Measurements from ENCODE around the gene SZRD1.
A peak's percentile ranks its signal among the peaks of the same experiment; 100 is the strongest.

DNA sequence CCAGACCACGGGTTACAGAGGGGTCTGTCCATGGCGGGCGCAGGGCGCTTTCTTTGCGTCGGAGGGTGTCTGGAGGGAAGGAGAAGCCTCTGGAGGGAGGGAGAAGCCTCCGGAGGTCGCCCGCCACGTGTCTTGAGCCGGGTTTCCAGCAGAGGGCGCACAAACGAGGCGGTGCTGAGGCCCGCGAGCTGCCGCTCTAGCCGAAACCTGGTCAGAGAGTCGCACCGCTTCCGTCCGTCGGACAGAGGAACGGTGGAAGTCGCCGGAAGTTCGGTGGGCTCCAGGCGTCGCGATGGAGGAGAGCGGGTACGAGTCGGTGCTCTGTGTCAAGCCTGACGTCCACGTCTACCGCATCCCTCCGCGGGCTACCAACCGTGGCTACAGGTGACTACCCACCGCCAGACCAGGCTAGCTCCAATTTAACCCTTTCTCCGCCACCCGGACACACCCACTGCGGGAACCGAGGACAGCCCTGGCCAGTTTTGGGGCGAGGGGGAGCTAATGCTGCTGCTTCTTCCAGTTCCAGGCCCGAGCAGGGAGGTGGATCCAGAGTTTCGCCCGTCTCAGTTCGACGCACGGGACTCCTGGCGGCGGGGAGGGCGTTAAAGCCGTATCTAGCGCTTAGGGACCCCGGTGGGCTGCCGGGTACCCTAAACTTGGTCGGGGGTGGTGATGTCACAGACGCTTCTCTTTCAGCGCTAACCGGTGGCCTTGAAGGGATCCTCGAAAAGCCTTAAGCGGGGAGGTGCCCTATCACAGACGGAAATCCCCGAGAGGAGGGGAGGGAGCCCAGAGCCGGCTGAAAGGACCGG, 73.6 kb downstream of the SZRD1 start, which contains the start of gene NECAP2:
- TF ChIP-seq, protein P1, sequence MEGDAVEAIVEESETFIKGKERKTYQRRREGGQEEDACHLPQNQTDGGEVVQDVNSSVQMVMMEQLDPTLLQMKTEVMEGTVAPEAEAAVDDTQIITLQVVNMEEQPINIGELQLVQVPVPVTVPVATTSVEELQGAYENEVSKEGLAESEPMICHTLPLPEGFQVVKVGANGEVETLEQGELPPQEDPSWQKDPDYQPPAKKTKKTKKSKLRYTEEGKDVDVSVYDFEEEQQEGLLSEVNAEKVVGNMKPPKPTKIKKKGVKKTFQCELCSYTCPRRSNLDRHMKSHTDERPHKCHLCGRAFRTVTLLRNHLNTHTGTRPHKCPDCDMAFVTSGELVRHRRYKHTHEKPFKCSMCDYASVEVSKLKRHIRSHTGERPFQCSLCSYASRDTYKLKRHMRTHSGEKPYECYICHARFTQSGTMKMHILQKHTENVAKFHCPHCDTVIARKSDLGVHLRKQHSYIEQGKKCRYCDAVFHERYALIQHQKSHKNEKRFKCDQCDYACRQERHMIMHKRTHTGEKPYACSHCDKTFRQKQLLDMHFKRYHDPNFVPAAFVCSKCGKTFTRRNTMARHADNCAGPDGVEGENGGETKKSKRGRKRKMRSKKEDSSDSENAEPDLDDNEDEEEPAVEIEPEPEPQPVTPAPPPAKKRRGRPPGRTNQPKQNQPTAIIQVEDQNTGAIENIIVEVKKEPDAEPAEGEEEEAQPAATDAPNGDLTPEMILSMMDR (IDR thresholded peaks at IDR 0.05), result peak; percentile 58 to 94
- TF ChIP-seq POLR2A (IDR thresholded peaks at IDR 0.05), result peak in 1 of 2 donors; percentile 47

Data from suprapubic skin (tissue), 3 donors.